Frontal cortex (tissue), 4 donors: ENCODE results near the gene GRB7. TPM values are rescaled to one million over a fixed set of nuclear protein-coding genes. Genes with fewer than 3 reads are reported as not detected.
"Not testable (repeated sequence)": the region's sequence is repeated elsewhere in the genome, so short reads cannot be mapped to it uniquely, and the experiment has no call there.

ENCODE experiments used
- DNase-seq, 2 donors: peaks; one replicate each; pipeline ENCODE4 v3.0.0; 2012; ENCODE audit warnings: low spot score in 2 of 2
- FAIRE-seq: peaks from 2 replicates; lab custom pipeline; 2012; peaks lifted over from hg19 to GRCh38; lab: Jason Lieb, UNC
- total RNA-seq: library from RNA; depleted of rRNA; stranded (reverse); fragments of >200 nt; gene quantifications from one replicate; pipeline ENCODE4 v1.2.3, GENCODE V29; 2014
- donor health status: control.
- donor health status: control.
- donor health status: control.

The GRB7 gene
- total RNA-seq, 1 donor from 2014 or later = not detected

DNA sequence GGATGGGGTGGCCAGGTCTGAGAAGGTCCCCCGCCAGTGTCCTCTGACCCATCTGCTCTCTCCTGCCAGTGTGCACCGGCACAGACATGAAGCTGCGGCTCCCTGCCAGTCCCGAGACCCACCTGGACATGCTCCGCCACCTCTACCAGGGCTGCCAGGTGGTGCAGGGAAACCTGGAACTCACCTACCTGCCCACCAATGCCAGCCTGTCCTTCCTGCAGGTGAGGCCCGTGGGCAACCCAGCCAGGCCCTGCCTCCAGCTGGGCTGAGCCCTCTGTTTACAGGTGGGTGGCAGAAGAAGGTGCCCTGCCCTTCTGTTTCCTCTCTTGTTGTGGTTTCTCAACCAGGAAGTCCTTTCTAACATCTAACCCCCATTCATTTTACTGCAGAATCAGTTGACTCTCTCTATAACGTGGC, 30.8 kb upstream of the GRB7 start:
- no peak for DNase-seq
- FAIRE-seq = no peak

DNA sequence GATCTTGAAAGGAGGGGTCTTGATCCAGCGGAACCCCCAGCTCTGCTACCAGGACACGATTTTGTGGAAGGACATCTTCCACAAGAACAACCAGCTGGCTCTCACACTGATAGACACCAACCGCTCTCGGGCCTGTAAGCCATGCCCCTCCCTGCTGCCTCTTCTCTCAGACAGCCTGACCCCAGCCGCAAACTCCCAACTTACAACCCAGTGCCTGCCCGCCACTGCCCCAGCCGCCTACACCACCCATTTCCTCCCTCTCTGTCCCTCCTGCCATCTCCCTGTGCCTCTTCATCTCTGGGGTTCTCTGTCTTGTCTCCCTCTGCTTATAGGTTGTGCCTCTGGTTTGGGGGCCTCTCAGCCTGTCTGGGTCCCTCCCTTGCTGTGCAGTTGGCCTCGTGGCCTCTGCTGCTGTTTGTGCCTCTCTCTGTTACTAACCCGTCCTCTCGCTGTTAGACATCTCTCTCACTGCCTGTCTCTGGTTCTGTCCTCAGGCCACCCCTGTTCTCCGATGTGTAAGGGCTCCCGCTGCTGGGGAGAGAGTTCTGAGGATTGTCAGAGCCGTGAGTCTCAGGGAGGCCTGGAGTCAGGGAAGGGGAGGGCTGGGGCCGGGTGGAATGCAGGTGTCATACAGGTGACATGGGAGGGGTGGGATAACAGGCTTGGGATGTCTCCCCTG, 28.3 kb upstream of the GRB7 start:
- no peak for DNase-seq
- FAIRE-seq = no peak

DNA sequence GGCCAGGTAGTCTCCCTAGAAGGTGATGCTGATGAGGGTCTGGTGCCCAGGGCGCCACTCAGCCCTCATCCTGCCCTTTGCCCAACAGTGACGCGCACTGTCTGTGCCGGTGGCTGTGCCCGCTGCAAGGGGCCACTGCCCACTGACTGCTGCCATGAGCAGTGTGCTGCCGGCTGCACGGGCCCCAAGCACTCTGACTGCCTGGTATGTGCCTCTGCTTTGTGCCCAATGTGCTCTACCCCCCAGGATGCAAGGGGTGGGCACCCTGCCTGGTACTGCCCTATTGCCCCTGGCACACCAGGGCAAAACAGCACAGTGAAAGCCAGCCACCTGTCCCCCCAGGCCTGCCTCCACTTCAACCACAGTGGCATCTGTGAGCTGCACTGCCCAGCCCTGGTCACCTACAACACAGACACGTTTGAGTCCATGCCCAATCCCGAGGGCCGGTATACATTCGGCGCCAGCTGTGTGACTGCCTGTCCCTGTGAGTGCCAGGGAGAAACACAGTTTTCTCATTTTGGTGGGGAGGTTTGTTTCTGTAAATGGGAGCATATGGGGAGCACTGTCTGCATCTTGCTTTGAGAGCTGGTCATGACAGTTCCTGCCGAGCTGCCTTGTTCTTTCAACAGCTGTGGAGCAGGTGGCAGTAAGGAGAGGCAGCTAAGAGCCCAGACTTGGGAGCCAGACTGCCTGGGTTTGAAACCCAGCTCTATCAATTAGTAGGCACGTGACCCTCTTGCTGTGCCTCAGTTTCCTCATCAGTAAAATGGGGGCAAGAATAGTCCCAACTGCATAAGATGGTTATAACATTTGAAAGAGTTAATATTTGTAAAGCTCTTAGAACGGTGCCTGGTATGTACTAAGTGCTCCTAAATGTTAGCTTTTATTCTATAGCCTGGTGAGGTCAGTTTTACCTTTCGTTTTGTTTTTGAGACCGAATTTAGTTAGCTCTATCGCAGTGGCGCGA, 27.5 kb upstream of the GRB7 start:
- no peak for FAIRE-seq
- DNase-seq = no peak

DNA sequence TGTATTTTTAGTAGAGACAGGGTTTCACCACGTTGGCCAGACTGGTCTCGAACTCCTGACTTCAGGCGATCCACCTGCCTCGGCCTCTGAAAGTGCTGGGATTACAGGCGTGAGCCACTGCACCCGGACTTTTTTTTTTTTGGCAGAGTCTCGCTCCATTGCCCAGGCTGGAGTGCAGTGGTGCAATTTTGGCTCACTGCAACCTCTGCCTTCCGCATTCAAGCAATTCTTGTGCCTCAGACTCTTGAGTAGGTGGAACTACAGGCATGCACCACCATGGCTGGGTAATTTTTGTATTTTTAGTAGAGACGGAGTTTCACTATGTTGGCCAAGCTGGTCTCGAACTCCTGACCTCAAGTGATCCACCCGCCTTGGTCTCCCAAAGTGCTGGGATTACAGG, 26.7 kb upstream of the GRB7 start:
- not testable (repeated sequence) for FAIRE-seq, DNase-seq

DNA sequence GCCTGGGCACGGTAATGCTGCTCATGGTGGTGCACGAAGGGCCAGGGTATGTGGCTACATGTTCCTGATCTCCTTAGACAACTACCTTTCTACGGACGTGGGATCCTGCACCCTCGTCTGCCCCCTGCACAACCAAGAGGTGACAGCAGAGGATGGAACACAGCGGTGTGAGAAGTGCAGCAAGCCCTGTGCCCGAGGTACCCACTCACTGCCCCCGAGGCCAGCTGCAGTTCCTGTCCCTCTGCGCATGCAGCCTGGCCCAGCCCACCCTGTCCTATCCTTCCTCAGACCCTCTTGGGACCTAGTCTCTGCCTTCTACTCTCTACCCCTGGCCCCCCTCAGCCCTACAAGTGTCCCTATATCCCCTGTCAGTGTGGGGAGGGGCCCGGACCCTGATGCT, 25.9 kb upstream of the GRB7 start:
- FAIRE-seq (no peak), DNase-seq (no peak)

DNA sequence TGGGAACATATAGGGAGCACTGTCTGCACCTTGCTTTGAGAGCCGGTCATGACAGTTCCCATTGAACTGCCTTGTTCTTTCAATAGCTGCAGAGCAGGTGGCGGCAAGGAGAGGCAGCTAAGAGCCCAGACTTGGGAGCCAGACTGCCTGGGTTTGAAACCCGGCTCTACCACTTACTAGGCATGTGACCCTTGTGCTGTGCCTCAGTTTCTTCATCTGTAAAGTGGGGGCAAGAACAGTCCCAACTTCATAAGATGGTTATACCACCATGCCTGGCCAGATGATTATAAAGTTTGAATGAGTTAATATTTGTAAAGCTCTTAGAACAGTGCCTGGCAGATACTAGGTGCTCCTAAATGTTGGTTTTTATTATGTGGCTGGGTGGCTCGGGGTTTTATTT, 23.5 kb upstream of the GRB7 start:
- DNase-seq (no peak), FAIRE-seq (no peak)

DNA sequence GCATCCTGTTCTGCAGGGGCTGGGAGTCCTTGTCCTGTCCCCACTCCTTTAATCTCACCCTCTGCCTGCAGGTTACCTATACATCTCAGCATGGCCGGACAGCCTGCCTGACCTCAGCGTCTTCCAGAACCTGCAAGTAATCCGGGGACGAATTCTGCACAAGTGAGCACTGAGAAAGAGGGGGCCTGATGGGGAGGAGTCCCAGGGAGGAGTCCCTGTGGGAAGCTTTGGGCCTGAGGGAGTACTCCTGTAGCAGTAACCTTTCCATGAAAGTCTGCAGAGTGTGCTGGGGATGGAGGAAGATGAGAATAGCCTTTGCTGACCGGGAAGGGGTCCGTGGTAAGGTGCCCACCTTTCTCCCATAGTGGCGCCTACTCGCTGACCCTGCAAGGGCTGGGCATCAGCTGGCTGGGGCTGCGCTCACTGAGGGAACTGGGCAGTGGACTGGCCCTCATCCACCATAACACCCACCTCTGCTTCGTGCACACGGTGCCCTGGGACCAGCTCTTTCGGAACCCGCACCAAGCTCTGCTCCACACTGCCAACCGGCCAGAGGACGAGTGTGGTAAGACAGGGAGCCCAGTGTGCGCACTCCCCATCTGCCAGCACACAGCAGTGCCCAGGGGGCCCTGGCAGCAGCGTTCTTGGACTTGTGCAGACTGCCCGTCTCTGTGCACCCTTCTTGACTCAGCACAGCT, 22.2 kb upstream of the GRB7 start:
- no peak for DNase-seq
- FAIRE-seq = no peak

DNA sequence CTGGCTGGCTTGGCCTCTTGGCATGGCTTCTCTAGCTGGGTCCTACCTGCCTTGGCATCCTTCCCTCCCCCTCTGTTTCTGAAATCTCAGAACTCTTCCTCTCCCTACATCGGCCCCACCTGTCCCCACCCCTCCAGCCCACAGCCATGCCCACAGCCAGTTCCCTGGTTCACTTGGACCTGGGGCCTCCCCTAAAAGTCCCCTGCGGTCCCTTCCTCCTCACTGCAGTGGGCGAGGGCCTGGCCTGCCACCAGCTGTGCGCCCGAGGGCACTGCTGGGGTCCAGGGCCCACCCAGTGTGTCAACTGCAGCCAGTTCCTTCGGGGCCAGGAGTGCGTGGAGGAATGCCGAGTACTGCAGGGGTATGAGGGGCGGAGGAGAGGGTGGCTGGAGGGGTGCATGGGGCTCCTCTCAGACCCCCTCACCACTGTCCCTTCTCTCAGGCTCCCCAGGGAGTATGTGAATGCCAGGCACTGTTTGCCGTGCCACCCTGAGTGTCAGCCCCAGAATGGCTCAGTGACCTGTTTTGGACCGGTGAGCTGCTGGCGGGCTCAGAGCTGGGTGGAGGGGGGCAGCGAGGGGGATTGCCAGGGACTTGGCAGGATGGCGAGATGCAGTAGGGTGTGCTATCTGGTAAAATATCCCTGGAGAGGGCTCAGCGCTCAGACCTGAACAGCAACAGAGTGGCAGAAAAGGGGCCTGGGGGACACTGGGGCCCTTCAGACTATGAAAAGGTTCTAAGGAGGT, 21.5 kb upstream of the GRB7 start:
- DNase-seq (no peak), FAIRE-seq (no peak)

DNA sequence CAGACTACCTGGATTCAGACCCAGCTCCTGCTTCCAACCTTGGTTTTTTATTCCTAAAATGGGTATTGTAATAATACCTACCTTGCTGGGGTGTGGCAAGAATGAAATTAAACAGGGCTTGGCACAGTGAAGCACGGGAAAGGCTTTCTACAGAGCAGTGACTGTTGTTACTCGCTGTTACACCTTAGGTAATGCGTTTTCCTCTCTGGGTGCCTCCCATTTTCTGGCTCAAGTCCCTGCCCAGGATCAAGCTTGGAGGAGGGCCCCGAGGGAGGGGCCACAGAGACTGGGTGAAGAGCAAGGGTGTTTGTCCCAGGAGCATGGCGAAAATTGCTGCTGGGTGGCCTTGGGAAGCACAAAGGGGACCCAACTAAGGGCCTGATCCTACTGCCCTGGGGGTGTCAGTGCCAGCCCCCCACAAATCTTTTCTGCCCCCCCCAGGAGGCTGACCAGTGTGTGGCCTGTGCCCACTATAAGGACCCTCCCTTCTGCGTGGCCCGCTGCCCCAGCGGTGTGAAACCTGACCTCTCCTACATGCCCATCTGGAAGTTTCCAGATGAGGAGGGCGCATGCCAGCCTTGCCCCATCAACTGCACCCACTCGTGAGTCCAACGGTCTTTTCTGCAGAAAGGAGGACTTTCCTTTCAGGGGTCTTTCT, 20.7 kb upstream of the GRB7 start:
- FAIRE-seq = no peak
- DNase-seq = no peak

DNA sequence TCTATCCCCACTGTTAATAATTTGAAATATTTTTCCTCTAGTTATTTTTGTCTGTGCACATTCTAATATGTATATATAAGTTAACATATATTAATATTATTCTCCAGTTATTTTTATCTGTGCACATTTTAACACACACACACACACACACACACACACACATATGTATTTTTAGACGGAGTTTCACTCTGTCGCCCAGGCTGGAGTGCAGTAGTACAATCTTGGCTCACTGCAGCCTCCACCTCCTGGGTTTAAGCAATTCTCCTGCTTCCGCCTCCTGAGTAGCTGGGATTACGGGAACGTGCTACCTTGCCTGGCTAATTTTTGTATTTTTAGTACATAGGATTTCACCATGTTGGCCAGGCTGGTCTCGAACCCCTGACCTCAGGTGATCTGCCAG, 20.1 kb upstream of the GRB7 start:
- DNase-seq = no peak
- FAIRE-seq = no peak

DNA sequence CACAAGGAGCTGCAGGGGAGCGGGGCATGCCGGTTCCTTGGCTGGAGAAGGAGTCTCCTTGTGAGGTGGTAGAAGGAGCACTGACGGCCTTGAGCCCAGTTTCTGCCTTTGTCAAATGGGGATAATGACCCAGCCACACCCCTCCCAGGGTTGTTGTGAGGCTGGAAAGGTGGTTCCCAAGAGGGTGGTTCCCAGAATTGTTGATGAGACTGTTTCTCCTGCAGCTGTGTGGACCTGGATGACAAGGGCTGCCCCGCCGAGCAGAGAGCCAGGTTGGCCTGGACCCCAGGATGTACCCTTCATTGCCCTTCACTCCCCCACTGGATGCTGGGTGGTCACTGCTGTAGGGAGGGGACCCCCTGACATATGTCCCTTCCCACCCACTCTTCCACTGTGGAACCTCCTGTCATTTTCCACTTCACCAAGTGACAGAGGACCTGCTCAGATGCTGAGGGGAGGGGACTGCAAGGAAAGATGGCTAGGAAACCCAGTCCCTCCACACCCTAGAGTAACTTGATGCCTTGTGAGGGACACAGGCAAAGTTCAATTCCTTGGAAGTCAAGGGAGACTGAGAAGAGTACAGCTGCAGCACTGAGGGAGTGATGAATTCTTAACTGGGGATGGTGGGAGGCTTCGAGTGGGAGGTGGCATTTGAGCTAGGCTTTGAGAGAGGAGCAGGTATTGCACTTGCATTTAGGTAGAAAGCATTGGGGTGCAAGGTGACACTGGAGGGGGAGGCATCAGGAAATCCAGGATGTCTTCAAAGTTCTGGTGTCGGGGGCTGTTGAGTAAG, 18.0 kb upstream of the GRB7 start:
- DNase-seq (no peak), FAIRE-seq (no peak)

DNA sequence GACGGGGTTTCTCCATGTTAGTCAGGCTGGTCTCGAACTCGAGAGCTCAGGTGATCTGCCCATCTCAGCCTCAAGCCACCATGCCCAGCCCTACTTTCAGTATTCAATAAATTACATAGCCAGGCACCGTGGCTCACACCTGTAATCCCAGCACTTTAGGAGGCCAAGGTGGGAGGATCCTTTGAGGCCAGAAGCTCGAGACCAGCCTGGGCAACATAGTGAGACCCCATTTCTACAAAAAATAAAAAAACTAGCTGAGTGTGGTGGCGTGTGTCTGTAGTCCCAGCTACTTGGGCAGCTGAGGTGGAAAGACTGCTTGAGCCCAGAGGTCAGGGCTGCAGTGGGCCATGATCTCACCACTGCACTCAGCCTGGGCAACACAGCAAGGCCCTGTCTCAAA, 15.6 kb upstream of the GRB7 start:
- no peak for DNase-seq
- no peak for FAIRE-seq

DNA sequence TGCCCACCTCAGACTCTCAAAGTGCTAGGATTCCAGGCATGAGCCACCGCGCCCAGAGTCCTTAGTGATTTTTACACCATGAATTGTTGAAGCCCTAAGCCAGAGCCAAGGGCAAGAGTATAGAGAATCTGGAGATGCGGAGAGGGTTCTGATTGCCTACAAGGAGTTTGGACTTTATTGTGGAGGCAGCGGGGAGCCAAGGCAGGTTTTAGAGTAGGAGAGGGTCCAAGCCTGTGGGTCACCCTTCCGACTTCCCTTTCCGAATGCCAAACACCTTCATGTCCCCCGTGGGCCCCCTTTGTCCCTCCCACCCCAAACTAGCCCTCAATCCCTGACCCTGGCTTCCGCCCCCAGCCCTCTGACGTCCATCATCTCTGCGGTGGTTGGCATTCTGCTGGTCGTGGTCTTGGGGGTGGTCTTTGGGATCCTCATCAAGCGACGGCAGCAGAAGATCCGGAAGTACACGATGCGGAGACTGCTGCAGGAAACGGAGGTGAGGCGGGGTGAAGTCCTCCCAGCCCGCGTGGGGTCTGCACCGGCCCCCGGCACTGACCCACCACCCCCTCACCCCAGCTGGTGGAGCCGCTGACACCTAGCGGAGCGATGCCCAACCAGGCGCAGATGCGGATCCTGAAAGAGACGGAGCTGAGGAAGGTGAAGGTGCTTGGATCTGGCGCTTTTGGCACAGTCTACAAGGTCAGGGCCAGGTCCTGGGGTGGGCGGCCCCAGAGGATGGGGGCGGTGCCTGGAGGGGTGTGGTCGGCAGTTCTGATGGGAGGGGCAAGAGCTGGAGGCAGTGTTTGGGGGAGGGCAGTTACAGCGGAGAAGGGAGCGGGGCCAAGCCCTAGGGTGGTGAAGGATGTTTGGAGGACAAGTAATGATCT, 14.5 kb upstream of the GRB7 start:
- DNase-seq = no peak
- FAIRE-seq = no peak

DNA sequence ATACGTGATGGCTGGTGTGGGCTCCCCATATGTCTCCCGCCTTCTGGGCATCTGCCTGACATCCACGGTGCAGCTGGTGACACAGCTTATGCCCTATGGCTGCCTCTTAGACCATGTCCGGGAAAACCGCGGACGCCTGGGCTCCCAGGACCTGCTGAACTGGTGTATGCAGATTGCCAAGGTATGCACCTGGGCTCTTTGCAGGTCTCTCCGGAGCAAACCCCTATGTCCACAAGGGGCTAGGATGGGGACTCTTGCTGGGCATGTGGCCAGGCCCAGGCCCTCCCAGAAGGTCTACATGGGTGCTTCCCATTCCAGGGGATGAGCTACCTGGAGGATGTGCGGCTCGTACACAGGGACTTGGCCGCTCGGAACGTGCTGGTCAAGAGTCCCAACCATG, 13.0 kb upstream of the GRB7 start:
- DNase-seq = no peak
- no peak for FAIRE-seq

DNA sequence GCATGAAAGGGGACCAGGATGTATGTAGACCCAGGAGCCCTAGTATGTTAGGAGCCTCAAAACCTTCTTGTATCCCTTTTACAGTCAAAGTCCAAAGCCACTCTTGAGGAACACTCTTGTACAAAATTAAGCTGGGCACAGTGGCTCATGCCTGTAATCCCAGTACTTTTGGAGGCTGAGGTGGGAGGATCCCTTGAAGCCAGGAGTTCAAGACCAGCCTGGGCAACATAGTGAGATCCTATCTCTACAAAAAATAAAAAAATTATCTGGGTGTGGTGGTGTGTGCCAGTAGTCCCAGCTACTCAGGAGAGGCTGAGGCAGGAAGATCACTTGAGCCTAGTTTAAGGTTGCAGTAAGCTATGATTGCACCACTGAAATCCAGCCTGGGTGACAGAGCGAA, 11.8 kb upstream of the GRB7 start:
- not testable (repeated sequence) for FAIRE-seq

DNA sequence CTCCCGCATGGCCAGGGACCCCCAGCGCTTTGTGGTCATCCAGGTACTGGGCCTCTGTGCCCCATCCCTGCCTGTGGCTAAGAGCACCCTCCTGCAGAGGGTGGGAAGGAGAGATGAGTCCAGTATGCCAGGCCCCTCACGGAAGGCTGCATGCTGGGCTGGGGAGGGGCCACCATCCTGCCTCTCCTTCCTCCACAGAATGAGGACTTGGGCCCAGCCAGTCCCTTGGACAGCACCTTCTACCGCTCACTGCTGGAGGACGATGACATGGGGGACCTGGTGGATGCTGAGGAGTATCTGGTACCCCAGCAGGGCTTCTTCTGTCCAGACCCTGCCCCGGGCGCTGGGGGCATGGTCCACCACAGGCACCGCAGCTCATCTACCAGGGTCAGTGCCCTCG, 11.1 kb upstream of the GRB7 start:
- no peak for DNase-seq
- no peak for FAIRE-seq

More for the DNA sequence above, 11.8 kb upstream of the GRB7 start:
- DNase-seq = not testable (repeated sequence)

DNA sequence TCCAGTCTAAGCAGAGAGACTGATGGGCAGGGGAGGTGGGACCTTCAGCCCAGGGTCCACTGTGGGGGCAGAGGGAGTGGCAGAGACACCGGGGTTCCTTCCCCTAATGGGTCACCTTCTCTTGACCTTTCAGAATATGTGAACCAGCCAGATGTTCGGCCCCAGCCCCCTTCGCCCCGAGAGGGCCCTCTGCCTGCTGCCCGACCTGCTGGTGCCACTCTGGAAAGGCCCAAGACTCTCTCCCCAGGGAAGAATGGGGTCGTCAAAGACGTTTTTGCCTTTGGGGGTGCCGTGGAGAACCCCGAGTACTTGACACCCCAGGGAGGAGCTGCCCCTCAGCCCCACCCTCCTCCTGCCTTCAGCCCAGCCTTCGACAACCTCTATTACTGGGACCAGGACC, 10.2 kb upstream of the GRB7 start:
- DNase-seq = no peak
- FAIRE-seq = no peak
